ENCODE data around the gene DHRS1.

GRCh38 chr14:24325041-24325530 lies 25.5 kb upstream of the DHRS1 start:
- TF ChIP-seq CTCF (IDR thresholded peaks at IDR 0.05; ENCODE audit: insufficient read depth, low read depth, low read length) (no peak), EZH2 (IDR thresholded peaks at IDR 0.05; ENCODE audit: insufficient read depth, low read length) (no peak)

Data from astrocyte (in vitro differentiated cells and primary cell).